Type B pancreatic cell (in vitro differentiated cells): ENCODE measurements around the gene ABCC10. TPM values are rescaled to one million over a fixed set of nuclear protein-coding genes. Genes with fewer than 3 reads are reported as not detected.
"Not testable (repeated sequence)": the region's sequence is repeated elsewhere in the genome, so short reads cannot be mapped to it uniquely, and the experiment has no call there.

Experiments
- DNase-seq: peaks from one replicate; pipeline ENCODE4 v3.0.0; 2021; ENCODE audit warnings: mixed read lengths; ENCODE audit not compliant: unreplicated experiment; ENCODE audit errors: extremely low spot score
- H3K27ac Mint-ChIP-seq: 2 replicates; pipeline ENCODE4 v1.8.0; 2021; ENCODE audit warnings: mild to moderate bottlenecking, mixed read lengths
- H3K27me3 Mint-ChIP-seq: 2 replicates; pipeline ENCODE4 v1.8.0; 2021; ENCODE audit warnings: mixed read lengths
- H3K36me3 Mint-ChIP-seq: 2 replicates; pipeline ENCODE4 v1.8.0; 2021; ENCODE audit warnings: mixed read lengths
- H3K4me1 Mint-ChIP-seq: one replicate; pipeline ENCODE4 v1.8.0; 2021; ENCODE audit warnings: mixed read lengths; ENCODE audit not compliant: unreplicated experiment
- H3K4me3 Mint-ChIP-seq: 2 replicates; pipeline ENCODE4 v1.8.0; 2021; ENCODE audit warnings: mild to moderate bottlenecking, mixed read lengths
- H3K9me3 Mint-ChIP-seq: 2 replicates; pipeline ENCODE4 v1.8.0; 2021; ENCODE audit warnings: mixed read lengths
- CTCF ChIP-seq: fragments of 200-600 bp; sonication (generic); conservative IDR thresholded peaks from 2 replicates; pipeline ENCODE4 v1.5.0; 2021; ENCODE audit warnings: antibody characterized with exemption, mild to moderate bottlenecking
- total RNA-seq: library from RNA; stranded (reverse); gene quantifications from 2 replicates; pipeline ENCODE4 v1.2.1, GENCODE V29; 2021; ENCODE audit warnings: low replicate concordance

ABCC10 gene
- total RNA-seq, 1 donor from 2014 or later: 46.5 TPM

- Mint-ChIP-seq H3K4me1 (peaks cover 13% of the 10 kb centered on the region), H3K27ac (no peak overlapping the region), H3K27me3 (peaks cover 8% of the 10 kb centered on the region), H3K9me3 (no peaks in the 10 kb centered on the region), H3K4me3 (no peak overlapping the region), H3K36me3 (no peaks in the 10 kb centered on the region)
- DNase-seq: no peak
- TF ChIP-seq CTCF: peak; percentile 71
Observed at GRCh38 chr6:43386492-43386891, 40.8 kb upstream of the ABCC10 start.

GRCh38 chr6:43389730-43390295, 37.5 kb upstream of the ABCC10 start:
- Mint-ChIP-seq H3K27me3 (peaks cover 4% of the 10 kb centered on the region), H3K9me3 (no peaks in the 10 kb centered on the region), H3K36me3 (no peaks in the 10 kb centered on the region), H3K4me1 (peaks cover 34% of the 10 kb centered on the region), H3K4me3 (no peak overlapping the region), H3K27ac (no peak overlapping the region)
- TF ChIP-seq CTCF: no peak
- no peak for DNase-seq

GRCh38 chr6:43390753-43391439, 36.4 kb upstream of the ABCC10 start:
- peaks cover 39% of the 10 kb centered on the region for H3K4me1 Mint-ChIP-seq
- DNase-seq, H3K27me3 Mint-ChIP-seq, H3K36me3 Mint-ChIP-seq, H3K9me3 Mint-ChIP-seq: not testable (repeated sequence)
- H3K27ac Mint-ChIP-seq: peak overlapping the region; percentile 42
- H3K4me3 Mint-ChIP-seq: peak overlapping the region; percentile 49

DNA sequence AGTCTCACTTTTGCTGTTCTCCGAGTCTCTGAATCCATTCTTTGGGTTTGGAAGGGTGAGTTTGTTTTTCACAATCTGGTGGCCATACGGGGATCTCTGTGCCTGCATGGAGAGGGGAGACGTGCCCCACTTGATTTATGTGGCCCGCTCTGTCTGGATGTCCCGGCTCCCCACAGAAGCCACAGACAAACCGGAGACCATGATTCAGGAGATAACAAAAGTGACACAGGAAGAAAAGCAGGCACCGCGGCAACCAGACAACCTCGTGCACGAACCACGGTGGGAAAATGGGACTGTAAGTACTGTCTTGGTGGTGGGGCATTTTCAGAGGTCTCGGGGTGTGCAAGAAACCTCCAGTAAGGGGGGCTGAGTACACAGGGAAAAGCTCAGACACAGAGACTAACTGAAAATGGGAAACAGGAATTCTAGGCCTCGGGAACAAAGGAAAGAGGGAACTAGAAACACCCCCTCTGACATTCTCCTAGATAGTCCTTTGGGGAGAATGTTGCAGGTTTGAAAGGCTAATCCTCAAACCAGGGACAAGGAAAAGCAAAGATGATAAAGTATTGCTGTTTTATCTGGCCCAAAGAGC, 35.8 kb upstream of the ABCC10 start:
- Mint-ChIP-seq H3K9me3 (no peaks in the 10 kb centered on the region), H3K4me3 (peak overlapping the region; percentile 55), H3K36me3 (no peaks in the 10 kb centered on the region), H3K27me3 (no peaks in the 10 kb centered on the region), H3K27ac (peak overlapping the region; percentile 42), H3K4me1 (peaks cover 42% of the 10 kb centered on the region)
- no peak for DNase-seq
- TF ChIP-seq CTCF: no peak

GRCh38 chr6:43393133-43393532, 34.2 kb upstream of the ABCC10 start:
- H3K4me3 Mint-ChIP-seq, H3K9me3 Mint-ChIP-seq, H3K27ac Mint-ChIP-seq, DNase-seq, H3K27me3 Mint-ChIP-seq, H3K36me3 Mint-ChIP-seq: not testable (repeated sequence)
- H3K4me1 Mint-ChIP-seq: peaks cover 44% of the 10 kb centered on the region

DNA sequence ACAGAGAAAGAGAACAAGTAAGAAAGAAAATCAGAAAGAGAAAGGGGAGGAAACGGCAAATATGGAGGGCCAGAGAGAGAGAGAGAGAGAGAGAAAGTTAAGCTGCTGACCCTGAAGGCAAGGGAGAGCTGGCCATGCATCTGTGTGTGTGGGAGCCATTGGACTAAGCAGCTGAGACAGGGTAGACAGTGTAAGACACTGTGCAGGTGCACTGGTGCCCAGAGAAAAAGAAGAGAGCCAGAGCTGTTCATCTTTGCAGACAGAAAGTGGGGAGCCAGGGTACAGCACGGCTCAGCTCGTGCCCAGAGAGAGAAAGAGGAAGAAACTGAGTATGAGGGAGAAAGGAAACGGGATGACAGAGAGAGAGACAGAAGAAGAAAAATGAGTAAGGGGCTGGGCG, 33.7 kb upstream of the ABCC10 start:
- H3K27me3 Mint-ChIP-seq: no peaks in the 10 kb centered on the region
- peaks cover 44% of the 10 kb centered on the region for H3K4me1 Mint-ChIP-seq
- no peak overlapping the region for H3K27ac Mint-ChIP-seq

More for the DNA sequence above, 33.7 kb upstream of the ABCC10 start:
- no peak for DNase-seq
- H3K36me3 Mint-ChIP-seq: no peaks in the 10 kb centered on the region
- H3K9me3 Mint-ChIP-seq: no peaks in the 10 kb centered on the region
- no peak overlapping the region for H3K4me3 Mint-ChIP-seq
- TF ChIP-seq CTCF: no peak
